ENCODE measurements around the gene ANGPT4. TPM values are rescaled to one million over a fixed set of nuclear protein-coding genes. Genes with fewer than 3 reads are reported as not detected.

The ANGPT4 gene
- polyA plus RNA-seq, 1 experiment = not detected

- TF ChIP-seq, protein P1, sequence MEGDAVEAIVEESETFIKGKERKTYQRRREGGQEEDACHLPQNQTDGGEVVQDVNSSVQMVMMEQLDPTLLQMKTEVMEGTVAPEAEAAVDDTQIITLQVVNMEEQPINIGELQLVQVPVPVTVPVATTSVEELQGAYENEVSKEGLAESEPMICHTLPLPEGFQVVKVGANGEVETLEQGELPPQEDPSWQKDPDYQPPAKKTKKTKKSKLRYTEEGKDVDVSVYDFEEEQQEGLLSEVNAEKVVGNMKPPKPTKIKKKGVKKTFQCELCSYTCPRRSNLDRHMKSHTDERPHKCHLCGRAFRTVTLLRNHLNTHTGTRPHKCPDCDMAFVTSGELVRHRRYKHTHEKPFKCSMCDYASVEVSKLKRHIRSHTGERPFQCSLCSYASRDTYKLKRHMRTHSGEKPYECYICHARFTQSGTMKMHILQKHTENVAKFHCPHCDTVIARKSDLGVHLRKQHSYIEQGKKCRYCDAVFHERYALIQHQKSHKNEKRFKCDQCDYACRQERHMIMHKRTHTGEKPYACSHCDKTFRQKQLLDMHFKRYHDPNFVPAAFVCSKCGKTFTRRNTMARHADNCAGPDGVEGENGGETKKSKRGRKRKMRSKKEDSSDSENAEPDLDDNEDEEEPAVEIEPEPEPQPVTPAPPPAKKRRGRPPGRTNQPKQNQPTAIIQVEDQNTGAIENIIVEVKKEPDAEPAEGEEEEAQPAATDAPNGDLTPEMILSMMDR (IDR thresholded peaks at IDR 0.05; ENCODE audit: low read depth, low read length) = no peak
- DNase-seq (ENCODE audit: low read depth, low spot score) = no peak
- Histone ChIP-seq H3K9me3 (ENCODE audit: control insufficient read depth, insufficient read depth, low read length) (no peaks in the 10 kb centered on the region; the same call in 1 of the 2 replicates), H3K4me3 (ENCODE audit: low read depth, low read length) (peak overlapping the region; percentile 57), H3K27me3 (ENCODE audit: control insufficient read depth, insufficient read depth, low read length) (no peaks in the 10 kb centered on the region), H3K27ac (ENCODE audit: low read depth, low read length) (no peak overlapping the region)
- POLR2A ChIA-PET = no interaction called here
- CTCF ChIA-PET = no interaction called here
Measured at GRCh38 chr20:840858-841567, 75.1 kb downstream of the ANGPT4 start.

GRCh38 chr20:840503-840857 lies 75.7 kb downstream of the ANGPT4 start:
- TF ChIP-seq, protein P1 (IDR thresholded peaks at IDR 0.05; ENCODE audit: low read depth, low read length) = no peak
- no peaks in the 10 kb centered on the region; the same call in 1 of the 2 replicates for H3K9me3 ChIP-seq (ENCODE audit: control insufficient read depth, insufficient read depth, low read length)
- no peak overlapping the region for H3K27ac ChIP-seq (ENCODE audit: low read depth, low read length)
- H3K27me3 ChIP-seq (ENCODE audit: control insufficient read depth, insufficient read depth, low read length) = no peaks in the 10 kb centered on the region
- H3K4me3 ChIP-seq (ENCODE audit: low read depth, low read length) = no peak overlapping the region
- DNase-seq (ENCODE audit: low read depth, low spot score) = no peak
- ChIA-PET POLR2A (no interaction called here), CTCF (interaction anchor here (1.0 kb wide), 1 partner anchor 115 kb away, joined by 4 read pairs; no protein-coding TSS in a partner anchor)

GRCh38 chr20:839626-840025 lies 76.5 kb downstream of the ANGPT4 start:
- ChIA-PET POLR2A (no interaction called here), CTCF (interaction anchor here (1.0 to 1.1 kb wide), 2 partner anchors 116 to 117 kb away, joined by 3 to 4 read pairs; no protein-coding TSS in a partner anchor)
- no peak overlapping the region for H3K27ac ChIP-seq (ENCODE audit: low read depth, low read length)
- no peaks in the 10 kb centered on the region; the same call in 1 of the 2 replicates for H3K9me3 ChIP-seq (ENCODE audit: control insufficient read depth, insufficient read depth, low read length)
- H3K27me3 ChIP-seq (ENCODE audit: control insufficient read depth, insufficient read depth, low read length) = no peaks in the 10 kb centered on the region
- no peak overlapping the region for H3K4me3 ChIP-seq (ENCODE audit: low read depth, low read length)
- TF ChIP-seq, protein P1 (IDR thresholded peaks at IDR 0.05; ENCODE audit: low read depth, low read length) = no peak
- DNase-seq (ENCODE audit: low read depth, low spot score) = no peak

DNA sequence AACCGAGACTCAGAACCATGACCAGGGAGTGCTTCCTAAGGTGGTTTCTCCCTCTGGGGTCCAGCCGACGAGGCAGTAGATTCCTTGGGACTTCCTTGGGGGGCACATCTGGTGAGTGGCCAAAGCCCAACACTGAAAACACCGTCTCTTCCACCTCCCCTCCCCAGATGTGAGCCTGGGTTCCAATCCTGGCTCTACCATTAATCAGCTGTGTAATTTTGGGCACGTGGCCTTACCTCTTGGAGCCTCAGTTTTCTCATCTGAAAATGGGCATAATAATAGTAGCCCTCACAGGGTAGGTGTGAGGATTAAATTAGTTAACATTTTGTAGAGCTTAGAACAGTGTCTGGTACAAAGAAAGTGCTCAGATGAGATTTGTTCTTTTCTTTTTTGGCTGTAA lies 77.1 kb downstream of the ANGPT4 start:
- no peak overlapping the region for H3K27ac ChIP-seq (ENCODE audit: low read depth, low read length)
- H3K27me3 ChIP-seq (ENCODE audit: control insufficient read depth, insufficient read depth, low read length) = no peaks in the 10 kb centered on the region
- no peak for DNase-seq (ENCODE audit: low read depth, low spot score)
- TF ChIP-seq, protein P1 (IDR thresholded peaks at IDR 0.05; ENCODE audit: low read depth, low read length) = no peak
- POLR2A ChIA-PET = no interaction called here
- CTCF ChIA-PET = interaction anchor here (1.0 to 1.1 kb wide), 2 partner anchors 118 to 270 kb away, joined by 3 read pairs; no protein-coding TSS in a partner anchor
- H3K9me3 ChIP-seq (ENCODE audit: control insufficient read depth, insufficient read depth, low read length) = no peaks in the 10 kb centered on the region; the same call in 1 of the 2 replicates
- H3K4me3 ChIP-seq (ENCODE audit: low read depth, low read length) = no peak overlapping the region

- Histone ChIP-seq H3K27me3 (ENCODE audit: control insufficient read depth, insufficient read depth, low read length) (no peaks in the 10 kb centered on the region), H3K4me3 (ENCODE audit: low read depth, low read length) (no peak overlapping the region), H3K9me3 (ENCODE audit: control insufficient read depth, insufficient read depth, low read length) (no peaks in the 10 kb centered on the region; the same call in 1 of the 2 replicates), H3K27ac (ENCODE audit: low read depth, low read length) (no peak overlapping the region)
- no peak for DNase-seq (ENCODE audit: low read depth, low spot score)
- POLR2A ChIA-PET = no interaction called here
- CTCF ChIA-PET = no interaction called here
- TF ChIP-seq, protein P1 (IDR thresholded peaks at IDR 0.05; ENCODE audit: low read depth, low read length) = no peak
Measured at GRCh38 chr20:836190-836589, 79.9 kb downstream of the ANGPT4 start.
